ENCODE results near the gene LRRC28. TPM values are rescaled to one million over a fixed set of nuclear protein-coding genes. Genes with fewer than 3 reads are reported as not detected.

The LRRC28 gene
- total RNA-seq, 4 donors from 2014 or later, result 15.7 to 39.9 (median 24.7) TPM

DNA sequence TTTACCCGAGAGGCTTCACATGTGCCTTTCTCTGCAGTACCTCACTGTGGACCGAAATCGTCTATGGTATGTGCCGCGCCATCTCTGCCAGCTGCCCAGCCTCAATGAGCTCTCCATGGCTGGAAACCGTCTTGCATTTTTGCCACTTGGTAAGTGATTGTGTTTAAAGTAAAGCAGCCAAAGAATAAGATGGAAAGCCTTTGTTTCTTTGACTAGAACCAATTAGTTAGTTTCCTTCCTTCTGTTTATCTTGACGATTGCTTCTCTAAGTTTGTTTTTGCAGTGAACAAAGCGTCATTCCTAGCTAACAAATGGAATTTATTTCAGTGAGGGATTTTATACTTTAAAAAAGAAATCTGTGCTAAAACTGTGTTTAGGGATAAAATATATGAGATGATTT is 82.7 kb downstream of the LRRC28 start:
- no peak overlapping the region for H3K27ac ChIP-seq (replicated peaks in 1 of 4)
- TF ChIP-seq EP300 (IDR thresholded peaks at IDR 0.05) (no peak), POLR2A (IDR thresholded peaks at IDR 0.05; ENCODE audit: low read depth) (no peak), POLR2AphosphoS5 (IDR thresholded peaks at IDR 0.05) (no peak)
- TF ChIP-seq, protein P1, sequence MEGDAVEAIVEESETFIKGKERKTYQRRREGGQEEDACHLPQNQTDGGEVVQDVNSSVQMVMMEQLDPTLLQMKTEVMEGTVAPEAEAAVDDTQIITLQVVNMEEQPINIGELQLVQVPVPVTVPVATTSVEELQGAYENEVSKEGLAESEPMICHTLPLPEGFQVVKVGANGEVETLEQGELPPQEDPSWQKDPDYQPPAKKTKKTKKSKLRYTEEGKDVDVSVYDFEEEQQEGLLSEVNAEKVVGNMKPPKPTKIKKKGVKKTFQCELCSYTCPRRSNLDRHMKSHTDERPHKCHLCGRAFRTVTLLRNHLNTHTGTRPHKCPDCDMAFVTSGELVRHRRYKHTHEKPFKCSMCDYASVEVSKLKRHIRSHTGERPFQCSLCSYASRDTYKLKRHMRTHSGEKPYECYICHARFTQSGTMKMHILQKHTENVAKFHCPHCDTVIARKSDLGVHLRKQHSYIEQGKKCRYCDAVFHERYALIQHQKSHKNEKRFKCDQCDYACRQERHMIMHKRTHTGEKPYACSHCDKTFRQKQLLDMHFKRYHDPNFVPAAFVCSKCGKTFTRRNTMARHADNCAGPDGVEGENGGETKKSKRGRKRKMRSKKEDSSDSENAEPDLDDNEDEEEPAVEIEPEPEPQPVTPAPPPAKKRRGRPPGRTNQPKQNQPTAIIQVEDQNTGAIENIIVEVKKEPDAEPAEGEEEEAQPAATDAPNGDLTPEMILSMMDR (IDR thresholded peaks at IDR 0.05), result no peak
- H3K36me3 ChIP-seq, result peaks cover 0 to 8% (median 0%) of the 10 kb centered on the region in 4 donors
- H3K9me3 ChIP-seq, result no peaks in the 10 kb centered on the region
- no peaks in the 10 kb centered on the region for H3K27me3 ChIP-seq
- no peak overlapping the region for H3K4me3 ChIP-seq
- intact Hi-C loops (cut with DNase I), result no loop called here
- 94% methylated on average over 8 of the region's 8 CpGs for WGBS
- DNase-seq (ENCODE audit: extremely low spot score), result no peak
- no peaks in the 10 kb centered on the region for H3K4me1 ChIP-seq

DNA sequence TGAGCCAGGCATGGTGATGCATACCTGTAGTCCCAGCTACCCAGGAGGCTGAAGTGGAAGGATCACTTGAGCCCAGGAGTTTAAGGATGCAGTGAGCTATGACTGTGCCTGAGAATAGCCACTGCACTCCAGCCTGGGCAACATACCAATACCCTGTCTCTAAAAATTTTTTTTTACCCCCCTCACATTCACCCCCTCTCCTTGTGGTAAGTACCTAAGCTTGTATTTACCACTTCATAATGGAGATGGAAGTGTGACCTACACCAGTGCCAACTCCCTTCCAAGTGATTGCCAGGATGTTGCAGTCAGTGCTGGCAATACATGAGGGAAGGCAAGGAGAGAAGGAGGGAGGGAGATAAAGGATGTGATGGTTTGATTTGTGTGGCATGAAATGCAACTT is 84.2 kb downstream of the LRRC28 start:
- Histone ChIP-seq H3K9me3 (no peaks in the 10 kb centered on the region), H3K36me3 (peaks cover 0 to 8% (median 0%) of the 10 kb centered on the region in 4 donors), H3K4me1 (peaks cover 0 to 5% (median 0%) of the 10 kb centered on the region in 4 donors), H3K4me3 (no peak overlapping the region), H3K27me3 (no peaks in the 10 kb centered on the region), H3K27ac (replicated peaks in 1 of 4) (no peak overlapping the region)
- TF ChIP-seq, protein P1 (IDR thresholded peaks at IDR 0.05), result no peak
- TF ChIP-seq POLR2AphosphoS5 (IDR thresholded peaks at IDR 0.05) (no peak), EP300 (IDR thresholded peaks at IDR 0.05) (no peak), POLR2A (IDR thresholded peaks at IDR 0.05; ENCODE audit: low read depth) (no peak)
- intact Hi-C loops (cut with DNase I), result no loop called here
- DNase-seq (ENCODE audit: extremely low spot score), result no peak

DNA sequence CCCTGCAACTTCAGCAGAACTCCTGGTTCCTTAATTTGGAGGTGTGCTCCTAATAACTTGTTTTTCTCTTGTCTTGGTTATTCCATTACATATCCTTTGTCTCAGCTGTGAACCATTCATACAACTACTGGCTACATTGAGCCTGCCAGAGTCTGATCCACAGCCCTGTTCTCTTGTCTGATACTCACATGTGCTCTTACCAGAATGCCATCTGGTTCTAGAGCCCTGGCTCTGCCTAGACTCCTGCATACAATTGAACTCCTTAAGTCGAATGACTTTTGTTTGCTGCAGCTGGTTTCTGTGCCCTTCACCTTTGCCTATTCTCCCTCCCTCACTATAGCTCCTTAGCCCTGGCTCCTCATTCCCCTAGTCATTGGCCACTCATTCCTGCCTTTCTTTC is 85.5 kb downstream of the LRRC28 start:
- Histone ChIP-seq H3K4me3 (no peak overlapping the region), H3K4me1 (peaks cover 0 to 5% (median 0%) of the 10 kb centered on the region in 4 donors), H3K36me3 (peaks cover 0 to 8% (median 0%) of the 10 kb centered on the region in 4 donors), H3K27me3 (no peaks in the 10 kb centered on the region), H3K27ac (replicated peaks in 1 of 4) (no peak overlapping the region), H3K9me3 (no peaks in the 10 kb centered on the region)
- TF ChIP-seq POLR2AphosphoS5 (IDR thresholded peaks at IDR 0.05) (no peak), EP300 (IDR thresholded peaks at IDR 0.05) (no peak), POLR2A (IDR thresholded peaks at IDR 0.05; ENCODE audit: low read depth) (no peak)
- TF ChIP-seq, protein P1 (IDR thresholded peaks at IDR 0.05), result no peak
- 67% methylated on average over 1 of the region's 1 CpG for WGBS
- DNase-seq (ENCODE audit: extremely low spot score), result no peak
- intact Hi-C loops (cut with DNase I), result no loop called here

DNA sequence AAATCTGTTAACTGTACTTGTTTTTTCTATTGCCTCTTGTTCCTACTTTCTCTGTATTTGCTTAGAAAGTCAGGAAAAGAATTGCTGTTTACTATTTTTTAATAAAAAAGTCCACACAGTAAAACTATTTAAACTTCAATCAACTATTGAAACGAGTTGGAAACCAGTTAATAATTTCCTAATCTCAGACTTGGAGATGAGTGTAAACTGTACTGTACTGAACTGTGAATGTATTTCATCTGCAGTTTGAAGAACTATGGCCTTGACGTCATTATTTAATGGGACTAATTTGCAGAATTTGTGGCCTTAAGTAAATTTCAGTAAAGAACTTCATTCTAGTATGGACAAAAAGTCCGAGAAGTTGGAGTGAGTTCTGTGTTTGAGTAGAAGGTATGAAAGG is 89.1 kb downstream of the LRRC28 start:
- Histone ChIP-seq H3K4me1 (peaks cover 0 to 18% (median 0%) of the 10 kb centered on the region in 4 donors), H3K4me3 (no peak overlapping the region), H3K36me3 (peaks cover 0 to 8% (median 0%) of the 10 kb centered on the region in 4 donors), H3K27ac (replicated peaks in 1 of 4) (no peak overlapping the region), H3K9me3 (no peaks in the 10 kb centered on the region), H3K27me3 (no peaks in the 10 kb centered on the region)
- intact Hi-C loops (cut with DNase I), result no loop called here
- 85% methylated on average over 3 of the region's 3 CpGs for WGBS
- TF ChIP-seq, protein P1 (IDR thresholded peaks at IDR 0.05), result no peak
- TF ChIP-seq EP300 (IDR thresholded peaks at IDR 0.05), result no peak
- no peak for TF ChIP-seq POLR2A (IDR thresholded peaks at IDR 0.05; ENCODE audit: low read depth)
- no peak for TF ChIP-seq POLR2AphosphoS5 (IDR thresholded peaks at IDR 0.05)
- no peak for DNase-seq (ENCODE audit: extremely low spot score)

DNA sequence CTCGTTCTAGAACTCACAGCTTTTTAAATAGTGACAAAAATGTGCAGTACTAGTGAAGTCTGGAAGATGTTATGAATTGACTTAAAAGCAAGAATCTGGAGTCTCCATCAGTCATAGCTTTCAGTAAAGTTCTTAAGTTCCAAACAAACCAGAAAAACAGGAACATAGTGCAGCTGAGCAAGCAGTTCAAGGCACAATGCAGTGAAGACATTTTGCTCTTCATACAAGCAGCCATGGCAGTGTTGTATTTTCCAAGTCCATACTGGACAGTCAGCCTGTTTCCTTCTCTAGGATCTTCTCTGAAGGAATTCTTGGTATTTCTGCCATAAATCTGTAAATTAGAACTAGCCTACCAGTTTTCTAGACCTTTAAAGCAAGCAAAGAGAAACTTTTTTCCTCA is 90.5 kb downstream of the LRRC28 start:
- Histone ChIP-seq H3K27ac (replicated peaks in 1 of 4) (no peak overlapping the region), H3K4me3 (no peak overlapping the region), H3K4me1 (peaks cover 0 to 18% (median 0%) of the 10 kb centered on the region in 4 donors), H3K36me3 (peaks cover 0 to 2% (median 0%) of the 10 kb centered on the region in 4 donors), H3K27me3 (no peaks in the 10 kb centered on the region), H3K9me3 (no peaks in the 10 kb centered on the region)
- intact Hi-C loops (cut with DNase I), result no loop called here
- no peak for TF ChIP-seq EP300 (IDR thresholded peaks at IDR 0.05)
- TF ChIP-seq, protein P1 (IDR thresholded peaks at IDR 0.05), result no peak
- no peak for TF ChIP-seq POLR2AphosphoS5 (IDR thresholded peaks at IDR 0.05)
- no peak for TF ChIP-seq POLR2A (IDR thresholded peaks at IDR 0.05; ENCODE audit: low read depth)
- no peak for DNase-seq (ENCODE audit: extremely low spot score)
- WGBS, result 91% methylated on average over 1 of the region's 1 CpG

All from esophagus muscularis mucosa (tissue), 4 donors.